Pancreas (tissue), 10 donors: ENCODE data around the gene GSTP1. TPM values are rescaled to one million over a fixed set of nuclear protein-coding genes. Genes with fewer than 3 reads are reported as not detected.

ENCODE experiments used
- ATAC-seq, 4 donors: fragments of 200-7000 bp; cut with Tn5 transposase; one replicate each; pipeline versions ENCODE4 v1.8.0 to v1.9.1; 2020; ENCODE audit warnings: mild to moderate bottlenecking in 4 of 4, moderate library complexity in 4 of 4
- DNase-seq, 6 donors: peaks; one replicate each; pipeline ENCODE4 v3.0.0-alpha.2; 2020
- FAIRE-seq: peaks from 2 replicates; lab custom pipeline; 2012; peaks lifted over from hg19 to GRCh38; lab: Jason Lieb, UNC
- H3K27ac ChIP-seq, 4 donors: fragments of 200-600 bp; sonication (generic); 1 replicate in 3 of 4; 2 replicates in 1 of 4; pipeline versions ENCODE4 v1.5.0 to v1.8.0; 2020
- H3K27me3 ChIP-seq, 4 donors: fragments of 200-600 bp; one replicate each; pipeline ENCODE4 v1.8.0; 2021
- H3K36me3 ChIP-seq, 3 donors: fragments of 200-600 bp; sonication (generic) in 1 of 3; one replicate each; pipeline versions ENCODE4 v1.5.0 to v1.8.0; 2020 to 2021
- H3K4me1 ChIP-seq, 3 donors: fragments of 200-600 bp; one replicate each; pipeline ENCODE4 v1.8.0; 2021
- H3K4me3 ChIP-seq, 4 donors: fragments of 200-600 bp; sonication (generic) in 2 of 4; one replicate each; pipeline versions ENCODE4 v1.5.0 to v1.8.0; 2020 to 2021
- H3K9me3 ChIP-seq, 4 donors: fragments of 200-600 bp; one replicate each; pipeline ENCODE4 v1.8.0; 2021
- CTCF ChIP-seq, 4 donors: fragments of 200-600 bp; sonication (generic) in 3 of 4; IDR thresholded peaks; one replicate each; pipeline versions ENCODE4 v1.5.0 to v1.8.0; 2021; ENCODE audit warnings: antibody characterized with exemption in 4 of 4
- WGBS, 2 donors: extraction: QIAGEN DNeasy Blood & Tissue Kit; methylation state at CpG; one replicate each; pipeline ENCODE4 v1.1.7; 2013; 5-methylcytosine and 5-hydroxymethylcytosine counted together
- intact Hi-C, 3 donors: fragments of 100-400 bp; cut with DNase I; formaldehyde crosslinking; loops; one replicate each; pipeline versions ENCODE4 v1.11.1 to v1.14.2; 2022
- polyA plus RNA-seq, 2 donors: library from polyadenylated mRNA; stranded (reverse); fragments of 200-250 nt; gene quantifications; one replicate each; pipeline ENCODE4 v1.2.3, GENCODE V29; 2013
- total RNA-seq, 6 donors: library from RNA; stranded (reverse); fragmentation: NEBNext Ultra II Directional in 4 of 6; extraction: Animal tissue kit (Norgen Biotek cat#: 25700) in 4 of 6; gene quantifications; one replicate each; pipeline versions ENCODE4 v1.2.1 to v1.2.4, GENCODE V29; 2021 to 2023
- donor health status: healthy with polysubstance abuse.
- donor health status: DM: no; HTN: no; CAD: no; lungs with moderate emphysema.
- donor health status: DM: no; HTN: no; CAD: no.
- donor health status: control.
- donor health status: control.
- donor health status: Bipolar disorder and iron deficiency.
- donor health status: DM: yes; HTN: yes; CAD: no.
- donor health status: DM: no; HTN: no; CAD: no.
- donor health status: DM: no; HTN: no; CAD: no.
- donor health status: DM: yes; HTN: yes; CAD: no.

The GSTP1 gene
- total and polyA plus RNA-seq, 8 donors: 169 to 350 (median 240) TPM

- DNase-seq (peak; percentile 98 to 100 (median 99)), FAIRE-seq (no peak), ATAC-seq (peak; percentile 81 to 92 (median 84))
- no peaks in the 10 kb centered on the region for H3K9me3 ChIP-seq
- peak overlapping the region; percentile 84 to 89 (median 86) for H3K27ac ChIP-seq
- H3K36me3 ChIP-seq: no peaks in the 10 kb centered on the region
- no peaks in the 10 kb centered on the region for H3K27me3 ChIP-seq
- peak; percentile 43 to 56 (median 53) for TF ChIP-seq CTCF (IDR thresholded peaks at IDR 0.05)
- H3K4me1 ChIP-seq: peaks cover 11 to 23% (median 23%) of the 10 kb centered on the region in 3 donors
- intact Hi-C loops: no loop called here
- H3K4me3 ChIP-seq: peak overlapping the region; percentile 42 to 73 (median 54)
- WGBS, 2 donors: 1% methylated on average over 36 to 70 of the region's 70 CpGs
These were observed 46.8 kb downstream of the GSTP1 start for GRCh38 chr11:67630228-67630942.

GRCh38 chr11:67630943-67631331 is 47.3 kb downstream of the GSTP1 start:
- no peak for FAIRE-seq
- H3K4me3 ChIP-seq: peak overlapping the region; percentile 35 to 73 (median 48)
- no peak for DNase-seq
- H3K36me3 ChIP-seq: no peaks in the 10 kb centered on the region
- peak overlapping the region; percentile 63 to 89 (median 82) for H3K27ac ChIP-seq
- no peak for ATAC-seq
- no peaks in the 10 kb centered on the region for H3K9me3 ChIP-seq
- intact Hi-C loops: no loop called here
- 52% methylated on average over 16 of the region's 16 CpGs for WGBS, 2 donors
- no peaks in the 10 kb centered on the region for H3K27me3 ChIP-seq
- peaks cover 11 to 23% (median 23%) of the 10 kb centered on the region in 3 donors for H3K4me1 ChIP-seq
- no peak for TF ChIP-seq CTCF (IDR thresholded peaks at IDR 0.05)

GRCh38 chr11:67631411-67631810 is 47.8 kb downstream of the GSTP1 start:
- DNase-seq (peak in 5 of 6 donors; percentile 32 to 81 (median 58)), FAIRE-seq (no peak)
- intact Hi-C loops: no loop called here

GRCh38 chr11:67631853-67632174 is 48.2 kb downstream of the GSTP1 start:
- WGBS, 2 donors: 88 to 95% methylated on average over 2 of the region's 2 CpGs
- peaks cover 11 to 23% (median 23%) of the 10 kb centered on the region in 3 donors for H3K4me1 ChIP-seq
- DNase-seq (no peak), ATAC-seq (no peak), FAIRE-seq (no peak)
- intact Hi-C loops: no loop called here
- H3K27me3 ChIP-seq: no peaks in the 10 kb centered on the region
- H3K36me3 ChIP-seq: no peaks in the 10 kb centered on the region
- no peak overlapping the region for H3K4me3 ChIP-seq
- H3K9me3 ChIP-seq: no peaks in the 10 kb centered on the region
- peak overlapping the region in 2 of 4 donors; percentile 30 to 50 for H3K27ac ChIP-seq
- TF ChIP-seq CTCF (IDR thresholded peaks at IDR 0.05): no peak

More at GRCh38 chr11:67631411-67631810, 47.8 kb downstream of the GSTP1 start:
- H3K4me3 ChIP-seq: no peak overlapping the region
- no peaks in the 10 kb centered on the region for H3K27me3 ChIP-seq
- peaks cover 11 to 23% (median 23%) of the 10 kb centered on the region in 3 donors for H3K4me1 ChIP-seq
- H3K27ac ChIP-seq: no peak overlapping the region
- TF ChIP-seq CTCF (IDR thresholded peaks at IDR 0.05): no peak
- H3K36me3 ChIP-seq: no peaks in the 10 kb centered on the region
- no peak for ATAC-seq
- no peaks in the 10 kb centered on the region for H3K9me3 ChIP-seq
- 56 to 64% methylated on average over 7 of the region's 7 CpGs for WGBS, 2 donors
